Fibroblast of skin of right quadriceps (primary cell): ENCODE results near the gene RNASE13.
A peak's percentile ranks its signal among the peaks of the same experiment; 100 is the strongest.

Experiments used
- DNase-seq: peaks from one replicate; pipeline ENCODE4 v3.0.0-alpha.2; 2013

The RNASE13 gene

GRCh38 chr14:21034707-21035106, at the start of gene RNASE13:
Gene RNASE13 (minus strand): TSS chr14:21034807. CDS start chr14:21034288, 519 bp downstream.
- no peak for DNase-seq

GRCh38 chr14:21084396-21084795, 49.8 kb upstream of the RNASE13 start:
- no peak for DNase-seq

- no peak for DNase-seq
Measured at GRCh38 chr14:21083565-21084325, 49.1 kb upstream of the RNASE13 start.

- no peak for DNase-seq
Measured at GRCh38 chr14:21081521-21082142, 47.0 kb upstream of the RNASE13 start.

- DNase-seq = no peak
Measured at GRCh38 chr14:21078726-21079125, 44.1 kb upstream of the RNASE13 start.

GRCh38 chr14:21078287-21078686, 43.7 kb upstream of the RNASE13 start:
- no peak for DNase-seq

- no peak for DNase-seq
Measured at GRCh38 chr14:21077672-21078071, 43.1 kb upstream of the RNASE13 start.

GRCh38 chr14:21075719-21076437, 41.3 kb upstream of the RNASE13 start:
- no peak for DNase-seq

GRCh38 chr14:21074398-21075272, 40.0 kb upstream of the RNASE13 start:
- DNase-seq = no peak

- no peak for DNase-seq
Measured at GRCh38 chr14:21073921-21074320, 39.3 kb upstream of the RNASE13 start.

GRCh38 chr14:21072781-21073339, 38.3 kb upstream of the RNASE13 start:
- no peak for DNase-seq

- peak; percentile 86 for DNase-seq
Measured at GRCh38 chr14:21072031-21072473, 37.4 kb upstream of the RNASE13 start.

GRCh38 chr14:21071225-21072030, 36.8 kb upstream of the RNASE13 start:
- DNase-seq = peak; percentile 97

GRCh38 chr14:21070610-21071224, 36.1 kb upstream of the RNASE13 start:
- DNase-seq = peak; percentile 42

GRCh38 chr14:21070083-21070609, 35.5 kb upstream of the RNASE13 start, which contains the start of gene ARHGEF40:
Gene ARHGEF40 (plus strand): TSS chr14:21070304. CDS start chr14:21070397, 93 bp downstream.
- peak; percentile 55 for DNase-seq

GRCh38 chr14:21069388-21070082, 34.9 kb upstream of the RNASE13 start:
- peak; percentile 50 for DNase-seq

GRCh38 chr14:21068521-21069387, 34.1 kb upstream of the RNASE13 start:
- DNase-seq = peak; percentile 73

- no peak for DNase-seq
Measured at GRCh38 chr14:21066882-21067502, 32.4 kb upstream of the RNASE13 start.
